NOMO-1 (cell line): ENCODE data around the gene AKAP6.
"Not testable (repeated sequence)": the region's sequence is repeated elsewhere in the genome, so short reads cannot be mapped to it uniquely, and the experiment has no call there.

Experiments used
- DNase-seq, 2 experiments: peaks; one replicate each; lab custom pipeline; 2025; ENCODE audit not compliant: unreplicated experiment in 2 of 2; lab: John Stamatoyannopoulos, UW

Gene AKAP6

GRCh38 chr14:32366986-32367385, 37.9 kb downstream of the AKAP6 start:
- DNase-seq = no peak

GRCh38 chr14:32367516-32367915, 38.4 kb downstream of the AKAP6 start:
- DNase-seq = no peak

GRCh38 chr14:32368107-32368506, 39.0 kb downstream of the AKAP6 start:
- no peak for DNase-seq

GRCh38 chr14:32370714-32371113, 41.6 kb downstream of the AKAP6 start:
- no peak for DNase-seq

GRCh38 chr14:32372154-32372553, 43.1 kb downstream of the AKAP6 start:
- no peak for DNase-seq

GRCh38 chr14:32373174-32373573, 44.1 kb downstream of the AKAP6 start:
- DNase-seq = not testable (repeated sequence)

- DNase-seq = no peak
These were observed 45.1 kb downstream of the AKAP6 start for GRCh38 chr14:32374155-32374554.

GRCh38 chr14:32375663-32376062, 46.6 kb downstream of the AKAP6 start:
- no peak for DNase-seq

GRCh38 chr14:32377046-32377646, 48.0 kb downstream of the AKAP6 start:
- DNase-seq = no peak

GRCh38 chr14:32378284-32378683, 49.2 kb downstream of the AKAP6 start:
- no peak for DNase-seq

- no peak for DNase-seq
These were observed 50.3 kb downstream of the AKAP6 start for GRCh38 chr14:32379447-32379846.

GRCh38 chr14:32381869-32382268, 52.8 kb downstream of the AKAP6 start:
- DNase-seq = no peak

- DNase-seq = no peak
These were observed 53.6 kb downstream of the AKAP6 start for GRCh38 chr14:32382704-32383103.

GRCh38 chr14:32383364-32384009, 54.4 kb downstream of the AKAP6 start:
- no peak for DNase-seq

- DNase-seq = no peak
These were observed 55.4 kb downstream of the AKAP6 start for GRCh38 chr14:32384464-32384863.

GRCh38 chr14:32387295-32387694, 58.2 kb downstream of the AKAP6 start:
- not testable (repeated sequence) for DNase-seq

GRCh38 chr14:32393119-32393518, 64.0 kb downstream of the AKAP6 start:
- DNase-seq = no peak

GRCh38 chr14:32394038-32394437, 64.9 kb downstream of the AKAP6 start:
- DNase-seq = no peak

GRCh38 chr14:32396885-32397284, 67.8 kb downstream of the AKAP6 start:
- DNase-seq = no peak

- no peak for DNase-seq
These were observed 69.0 kb downstream of the AKAP6 start for GRCh38 chr14:32397861-32398640.

- DNase-seq = no peak
These were observed 70.8 kb downstream of the AKAP6 start for GRCh38 chr14:32399920-32400319.

- DNase-seq = no peak
These were observed 71.4 kb downstream of the AKAP6 start for GRCh38 chr14:32400480-32400879.
